GM23338 (cell line): ENCODE data around the gene FNDC3A. TPM values are rescaled to one million over a fixed set of nuclear protein-coding genes. Genes with fewer than 3 reads are reported as not detected.

ENCODE experiments used
- ATAC-seq: fragments of 200-7000 bp; cut with Tn5 transposase; 3 replicates; pipeline ENCODE4 v1.9.1; 2020
- DNase-seq: peaks from one replicate; pipeline ENCODE4 v3.0.0-alpha.2; 2015; ENCODE audit warnings: low spot score
- H2AFZ ChIP-seq: fragments of 200-600 bp; sonication (generic); 2 replicates; pipeline ENCODE4 v1.8.0; 2016; ENCODE audit warnings: antibody characterized with exemption, mild to moderate bottlenecking, moderate library complexity
- H3F3A ChIP-seq: fragments of 200-600 bp; sonication (generic); replicated peaks from 2 replicates; pipeline ENCODE4 v1.8.0; 2017; ENCODE audit warnings: antibody characterized with exemption, mixed run types, low read depth
- H3K27ac ChIP-seq: fragments of 200-600 bp; sonication (generic); 2 replicates; pipeline ENCODE4 v1.6.1; 2016; ENCODE audit warnings: low read depth
- H3K27me3 ChIP-seq: fragments of 200-600 bp; sonication (generic); 2 replicates; pipeline ENCODE4 v1.8.0; 2016; ENCODE audit warnings: mild to moderate bottlenecking, mixed run types, moderate library complexity; ENCODE audit not compliant: insufficient read depth
- H3K36me3 ChIP-seq: fragments of 200-600 bp; sonication (generic); 2 replicates; pipeline ENCODE4 v1.8.0; 2016; ENCODE audit warnings: mild to moderate bottlenecking; ENCODE audit not compliant: insufficient read depth
- H3K4me1 ChIP-seq: fragments of 200-600 bp; sonication (generic); 2 replicates; pipeline ENCODE4 v1.8.0; 2016; ENCODE audit warnings: mild to moderate bottlenecking, moderate library complexity; ENCODE audit not compliant: insufficient read depth
- H3K4me2 ChIP-seq: fragments of 200-600 bp; sonication (generic); 2 replicates; pipeline ENCODE4 v1.7.1; 2017; ENCODE audit warnings: mixed run types
- H3K4me3 ChIP-seq: fragments of 200-600 bp; sonication (generic); 2 replicates; pipeline ENCODE4 v1.6.1; 2016; ENCODE audit warnings: mixed run types
- H3K79me2 ChIP-seq: fragments of 200-600 bp; sonication (generic); replicated peaks from 2 replicates; pipeline ENCODE4 v1.8.0; 2017; ENCODE audit warnings: mild to moderate bottlenecking; ENCODE audit not compliant: insufficient read depth
- H3K9me2 ChIP-seq: fragments of 200-600 bp; sonication (generic); 2 replicates; pipeline ENCODE4 v1.8.0; 2017; ENCODE audit not compliant: insufficient read depth
- H4K20me1 ChIP-seq: fragments of 200-600 bp; sonication (generic); replicated peaks from 2 replicates; pipeline ENCODE4 v1.8.0; 2017; ENCODE audit warnings: mild to moderate bottlenecking; ENCODE audit not compliant: insufficient read depth
- H3K27ac Mint-ChIP-seq: 2 replicates; pipeline ENCODE4 v1.8.0; 2020; ENCODE audit warnings: inconsistent platforms, mild to moderate bottlenecking, moderate library complexity, mixed read lengths
- H3K27me3 Mint-ChIP-seq: 3 replicates; pipeline ENCODE4 v1.8.0; 2022; ENCODE audit warnings: low read depth, mild to moderate bottlenecking, moderate library complexity, mixed read lengths, inconsistent platforms; ENCODE audit not compliant: insufficient read depth, poor library complexity
- H3K36me3 Mint-ChIP-seq: 3 replicates; pipeline ENCODE4 v1.8.0; 2021; ENCODE audit warnings: low read depth, mild to moderate bottlenecking, inconsistent platforms, moderate library complexity, mixed read lengths
- H3K4me1 Mint-ChIP-seq: 3 replicates; pipeline ENCODE4 v1.8.0; 2020; ENCODE audit warnings: mild to moderate bottlenecking, inconsistent platforms, mixed read lengths
- H3K4me3 Mint-ChIP-seq: 3 replicates; pipeline ENCODE4 v1.8.0; 2021; ENCODE audit warnings: moderate library complexity, mild to moderate bottlenecking, inconsistent platforms, mixed read lengths
- H3K9me3 Mint-ChIP-seq: 3 replicates; pipeline ENCODE4 v1.8.0; 2020; ENCODE audit warnings: moderate library complexity, mild to moderate bottlenecking, inconsistent platforms, mixed read lengths
- CREB1 ChIP-seq: fragments of 250-450 bp; sonication (Bioruptor Pico); IDR thresholded peaks from 2 replicates; pipeline ENCODE4 v1.5.0; 2020; ENCODE audit warnings: low read depth, mild to moderate bottlenecking, moderate library complexity
- CTCF ChIP-seq, 2 experiments: fragments of 200-600 bp in 1 of 2; sonication (generic) in 1 of 2; conservative IDR thresholded peaks; 2 replicates each; pipeline versions ENCODE4 v1.5.1 to v1.6.1; 2016 to 2017; ENCODE audit warnings: antibody characterized with exemption in 2 of 2, low read depth in 2 of 2, mild to moderate bottlenecking in 2 of 2, moderate library complexity in 1 of 2
- ETS1 ChIP-seq: IDR thresholded peaks from 2 replicates; pipeline ENCODE4 v1.6.1; 2016; ENCODE audit warnings: antibody characterized with exemption
- EZH2 ChIP-seq: fragments of 200-600 bp; sonication (generic); IDR thresholded peaks from one replicate; pipeline ENCODE4 v1.8.0; 2017; ENCODE audit warnings: antibody characterized with exemption, mild to moderate bottlenecking, low read depth; ENCODE audit not compliant: unreplicated experiment
- JUNB ChIP-seq: IDR thresholded peaks from one replicate; pipeline ENCODE4 v1.6.1; 2016; ENCODE audit warnings: antibody characterized with exemption; ENCODE audit not compliant: unreplicated experiment
- NANOG ChIP-seq: IDR thresholded peaks from 2 replicates; pipeline ENCODE4 v1.6.1; 2016; ENCODE audit warnings: antibody characterized with exemption, borderline replicate concordance
- POLR2AphosphoS5 ChIP-seq: IDR thresholded peaks from 2 replicates; pipeline ENCODE4 v1.6.1; 2016; ENCODE audit warnings: antibody characterized with exemption, low read depth
- STAT1 ChIP-seq: IDR thresholded peaks from one replicate; pipeline ENCODE4 v1.6.1; 2016; ENCODE audit warnings: antibody characterized with exemption; ENCODE audit not compliant: unreplicated experiment
- ZNF114 ChIP-seq: fragments of 250-450 bp; sonication (Bioruptor Pico); IDR thresholded peaks from 2 replicates; pipeline ENCODE4 v1.5.0; 2020; ENCODE audit warnings: mild to moderate bottlenecking, moderate library complexity
- ZNF331 ChIP-seq: fragments of 250-450 bp; sonication (Bioruptor Pico); IDR thresholded peaks from 2 replicates; pipeline ENCODE4 v1.5.0; 2020; ENCODE audit warnings: low read depth, mild to moderate bottlenecking, moderate library complexity
- ZNF462 ChIP-seq: fragments of 250-450 bp; sonication (Bioruptor Pico); IDR thresholded peaks from 2 replicates; pipeline ENCODE4 v1.5.0; 2020; ENCODE audit warnings: mild to moderate bottlenecking, moderate library complexity
- polyA plus RNA-seq: library from polyadenylated mRNA; unstranded; fragments of >200 nt; fragmentation: Nextera tagmentation; extraction: Ambion mirVana; gene quantifications from 2 replicates; pipeline ENCODE4 v1.2.1, GENCODE V29; 2016
- total RNA-seq: library from RNA; depleted of rRNA; stranded (reverse); fragments of >200 nt; shearing (Covaris generic); gene quantifications from 2 replicates; pipeline ENCODE4 v1.2.3, GENCODE V29; 2014

FNDC3A gene
- total and polyA plus RNA-seq, 2 experiments from 2014 or later: 10.3 to 31.1 TPM

- Histone ChIP-seq H3K4me3 (no peak overlapping the region), H3F3A (no peaks in the 10 kb centered on the region), H3K4me2 (no peak overlapping the region), H3K79me2 (no peaks in the 10 kb centered on the region), H3K27ac (no peak overlapping the region), H2AFZ (no peak overlapping the region), H3K9me2 (no peaks in the 10 kb centered on the region), H3K27me3 (no peaks in the 10 kb centered on the region), H3K36me3 (no peaks in the 10 kb centered on the region), H3K4me1 (no peaks in the 10 kb centered on the region), H4K20me1 (no peaks in the 10 kb centered on the region)
- Mint-ChIP-seq H3K4me3 (no peak overlapping the region), H3K27ac (no peak overlapping the region), H3K4me1 (no peaks in the 10 kb centered on the region), H3K27me3 (no peaks in the 10 kb centered on the region), H3K36me3 (peaks cover 3% of the 10 kb centered on the region; the same call in 1 of the 3 replicates), H3K9me3 (no peaks in the 10 kb centered on the region)
- DNase-seq (no peak), ATAC-seq (no peak)
- TF ChIP-seq EZH2: no peak
- no peak for TF ChIP-seq CTCF (conservative IDR thresholded peaks at IDR 0.05; ENCODE audit: low read depth in 2 of 2)
- no peak for TF ChIP-seq CREB1
- no peak for TF ChIP-seq STAT1
- no peak for TF ChIP-seq NANOG
- no peak for TF ChIP-seq ZNF114 (CRISPR knock-in tag)
- no peak for TF ChIP-seq POLR2AphosphoS5
- TF ChIP-seq ZNF331 (CRISPR knock-in tag): no peak
- no peak for TF ChIP-seq ZNF462 (CRISPR knock-in tag)
- TF ChIP-seq JUNB: no peak
- TF ChIP-seq ETS1: no peak
These were observed 54.5 kb downstream of the FNDC3A start for GRCh38 chr13:49030213-49030612.
